Measurements from ENCODE around the gene SIK3.
A peak's percentile ranks its signal among the peaks of the same experiment; 100 is the strongest.

Gene SIK3

GRCh38 chr11:116901211-116901610 lies 197.0 kb downstream of the SIK3 start:
- DNase-seq (ENCODE audit: low spot score) = no peak
- no peak for TF ChIP-seq CTCF (IDR thresholded peaks at IDR 0.05; ENCODE audit: extremely low read depth, missing control alignments)

- no peak for TF ChIP-seq CTCF (IDR thresholded peaks at IDR 0.05; ENCODE audit: extremely low read depth, missing control alignments)
- no peak for DNase-seq (ENCODE audit: low spot score)
Measured at GRCh38 chr11:116896211-116896610, 202.0 kb downstream of the SIK3 start.

- DNase-seq (ENCODE audit: low spot score) = peak; percentile 30
- peak; percentile 39 for TF ChIP-seq CTCF (IDR thresholded peaks at IDR 0.05; ENCODE audit: extremely low read depth, missing control alignments)
Measured at GRCh38 chr11:116895048-116895757, 203.0 kb downstream of the SIK3 start.

GRCh38 chr11:116893906-116894305 lies 204.3 kb downstream of the SIK3 start:
- no peak for DNase-seq (ENCODE audit: low spot score)
- no peak for TF ChIP-seq CTCF (IDR thresholded peaks at IDR 0.05; ENCODE audit: extremely low read depth, missing control alignments)

GRCh38 chr11:116893437-116893836 lies 204.8 kb downstream of the SIK3 start:
- no peak for DNase-seq (ENCODE audit: low spot score)
- TF ChIP-seq CTCF (IDR thresholded peaks at IDR 0.05; ENCODE audit: extremely low read depth, missing control alignments) = no peak

GRCh38 chr11:116892374-116892773 lies 205.9 kb downstream of the SIK3 start:
- DNase-seq (ENCODE audit: low spot score) = no peak
- no peak for TF ChIP-seq CTCF (IDR thresholded peaks at IDR 0.05; ENCODE audit: extremely low read depth, missing control alignments)

- DNase-seq (ENCODE audit: low spot score) = no peak
- TF ChIP-seq CTCF (IDR thresholded peaks at IDR 0.05; ENCODE audit: extremely low read depth, missing control alignments) = no peak
Measured at GRCh38 chr11:116891746-116892145, 206.5 kb downstream of the SIK3 start.

Data from GM20000 (cell line).